Measurements from ENCODE around the gene NAB2.

Gene NAB2

GRCh38 chr12:57138526-57139272, 49.8 kb downstream of the NAB2 start:
- peak; percentile 23 for DNase-seq

- peak; percentile 54 for DNase-seq
These were observed 51.1 kb downstream of the NAB2 start for GRCh38 chr12:57139796-57140649.

- DNase-seq, result no peak
These were observed 52.3 kb downstream of the NAB2 start for GRCh38 chr12:57141249-57141648.

- DNase-seq, result no peak
These were observed 53.2 kb downstream of the NAB2 start for GRCh38 chr12:57142121-57142520.

- DNase-seq, result no peak
These were observed 53.8 kb downstream of the NAB2 start for GRCh38 chr12:57142727-57143126.

- DNase-seq, result no peak
These were observed 54.5 kb downstream of the NAB2 start for GRCh38 chr12:57143454-57143853.

Measured in fibroblast of upper back skin (primary cell).